Esophagus squamous epithelium (tissue), 5 donors: ENCODE data around the gene ZNF440. TPM values are rescaled to one million over a fixed set of nuclear protein-coding genes. Genes with fewer than 3 reads are reported as not detected.
"Not testable (repeated sequence)": the region's sequence is repeated elsewhere in the genome, so short reads cannot be mapped to it uniquely, and the experiment has no call there.

ENCODE experiments used
- DNase-seq: peaks from one replicate; lab custom pipeline; 2025; lab: John Stamatoyannopoulos, UW
- H3K27ac ChIP-seq, 4 donors: fragments of 200-600 bp; sonication (generic); one replicate each; pipeline ENCODE4 v1.5.1; 2016 to 2019; ENCODE audit warnings: mild to moderate bottlenecking in 1 of 4
- H3K27me3 ChIP-seq, 4 donors: fragments of 200-600 bp; sonication (generic); 1 replicate in 3 of 4; 2 replicates in 1 of 4; pipeline versions ENCODE4 v1.5.1 to v1.6.0; 2017 to 2021; ENCODE audit warnings: antibody characterized with exemption in 1 of 4
- H3K36me3 ChIP-seq, 3 donors: fragments of 200-600 bp; sonication (generic); one replicate each; pipeline ENCODE4 v1.5.1; 2016 to 2019
- H3K4me1 ChIP-seq, 3 donors: fragments of 200-600 bp; sonication (generic); one replicate each; pipeline ENCODE4 v1.5.1; 2017 to 2019
- H3K4me3 ChIP-seq, 4 donors: fragments of 200-600 bp; sonication (generic); 1 replicate in 3 of 4; 2 replicates in 1 of 4; pipeline ENCODE4 v1.5.1; 2016 to 2019; ENCODE audit warnings: mild to moderate bottlenecking in 2 of 4, moderate library complexity in 1 of 4
- H3K9me3 ChIP-seq, 3 donors: fragments of 200-600 bp; sonication (generic); one replicate each; pipeline ENCODE4 v1.5.1; 2016 to 2019
- CTCF ChIP-seq, 6 experiments: fragments of 450-650 bp in 4 of 6; fragments of 200-600 bp in 2 of 6; sonication (generic) in 2 of 6; IDR thresholded peaks; one replicate each; pipeline ENCODE4 v1.5.1; 2016 to 2019; ENCODE audit warnings: antibody characterized with exemption in 6 of 6, mild to moderate bottlenecking in 4 of 6, moderate library complexity in 4 of 6
- POLR2A ChIP-seq, 4 donors: fragments of 450-650 bp; IDR thresholded peaks; one replicate each; pipeline ENCODE4 v1.6.1; 2017; ENCODE audit warnings: antibody characterized with exemption in 4 of 4, mild to moderate bottlenecking in 4 of 4, moderate library complexity in 3 of 4
- WGBS, 2 donors: methylation state at CpG; one replicate each; pipeline ENCODE4 v1.1.5; 2018; 5-methylcytosine and 5-hydroxymethylcytosine counted together
- intact Hi-C: fragments of 100-400 bp; cut with DNase I; formaldehyde crosslinking; loops from one replicate; pipeline ENCODE4 v1.15.0; 2022
- total RNA-seq, 4 donors: library from RNA; depleted of rRNA; stranded (reverse); fragments of >200 nt; gene quantifications; one replicate each; pipeline ENCODE4 v1.1.0, GENCODE V29; 2016
- donor health status: DM: yes; HTN: yes; CAD: no.

The ZNF440 gene
- total RNA-seq, 4 donors from 2014 or later = 16.1 to 22.2 (median 19.2) TPM

GRCh38 chr19:11806354-11807098, 7.5 kb upstream of the ZNF440 start:
- Histone ChIP-seq H3K4me1 (no peaks in the 10 kb centered on the region), H3K27me3 (no peaks in the 10 kb centered on the region), H3K4me3 (no peak overlapping the region), H3K9me3 (peaks cover 5 to 35% (median 31%) of the 10 kb centered on the region in 3 donors), H3K27ac (no peak overlapping the region), H3K36me3 (peaks cover 0 to 24% (median 6%) of the 10 kb centered on the region in 3 donors)
- 89 to 92% methylated on average over 11 of the region's 11 CpGs for WGBS, 2 donors
- DNase-seq = no peak
- intact Hi-C loops = no loop called here
- TF ChIP-seq CTCF (IDR thresholded peaks at IDR 0.05) (no peak), POLR2A (IDR thresholded peaks at IDR 0.05) (no peak)

- intact Hi-C loops = no loop called here
Measured at GRCh38 chr19:11807099-11807380, 7.0 kb upstream of the ZNF440 start.

GRCh38 chr19:11813703-11814028, 407 bp upstream of the ZNF440 start:
- peak overlapping the region; percentile 91 to 95 (median 94) for H3K27ac ChIP-seq
- intact Hi-C loops = no loop called here
- H3K4me3 ChIP-seq = peak overlapping the region; percentile 66 to 84 (median 79)
- DNase-seq = no peak
- TF ChIP-seq POLR2A (IDR thresholded peaks at IDR 0.05) = no peak
- no peak for TF ChIP-seq CTCF (IDR thresholded peaks at IDR 0.05)
- peaks cover 0 to 22% (median 0%) of the 10 kb centered on the region in 3 donors for H3K36me3 ChIP-seq
- WGBS, 2 donors = no CpG with 5 or more reads among the region's 6 CpGs
- no peaks in the 10 kb centered on the region for H3K27me3 ChIP-seq
- H3K4me1 ChIP-seq = peaks cover 0 to 32% (median 13%) of the 10 kb centered on the region in 3 donors
- peaks cover 0 to 20% (median 0%) of the 10 kb centered on the region in 3 donors for H3K9me3 ChIP-seq

More at GRCh38 chr19:11807099-11807380, 7.0 kb upstream of the ZNF440 start:
- Histone ChIP-seq H3K27me3 (no peaks in the 10 kb centered on the region), H3K4me1 (no peaks in the 10 kb centered on the region), H3K9me3 (peaks cover 5 to 35% (median 31%) of the 10 kb centered on the region in 3 donors), H3K4me3 (no peak overlapping the region), H3K27ac (no peak overlapping the region), H3K36me3 (peaks cover 0 to 24% (median 6%) of the 10 kb centered on the region in 3 donors)
- WGBS, 2 donors = 85 to 100% methylated on average over 2 of the region's 2 CpGs
- DNase-seq = no peak
- no peak for TF ChIP-seq POLR2A (IDR thresholded peaks at IDR 0.05)
- no peak for TF ChIP-seq CTCF (IDR thresholded peaks at IDR 0.05)

GRCh38 chr19:11814700-11815035, 595 bp downstream of the ZNF440 start:
- no peak for DNase-seq
- intact Hi-C loops = no loop called here
- TF ChIP-seq CTCF (IDR thresholded peaks at IDR 0.05) (no peak), POLR2A (IDR thresholded peaks at IDR 0.05) (no peak)
- WGBS, 2 donors = 2 to 25% methylated on average over 4 to 9 of the region's 13 CpGs
- Histone ChIP-seq H3K27me3 (no peaks in the 10 kb centered on the region), H3K27ac (peak overlapping the region; percentile 91 to 95 (median 94)), H3K36me3 (peaks cover 0 to 32% (median 0%) of the 10 kb centered on the region in 3 donors), H3K4me3 (peak overlapping the region; percentile 66 to 84 (median 79)), H3K4me1 (peaks cover 0 to 32% (median 13%) of the 10 kb centered on the region in 3 donors), H3K9me3 (peaks cover 0 to 29% (median 0%) of the 10 kb centered on the region in 3 donors)

GRCh38 chr19:11821474-11822109, 7.5 kb downstream of the ZNF440 start:
- DNase-seq = no peak
- H3K27ac ChIP-seq = no peak overlapping the region
- peaks cover 0 to 88% (median 4%) of the 10 kb centered on the region in 3 donors for H3K36me3 ChIP-seq
- WGBS, 2 donors = 60 to 91% methylated on average over 4 to 5 of the region's 5 CpGs
- H3K9me3 ChIP-seq = peaks cover 0 to 71% (median 15%) of the 10 kb centered on the region in 3 donors
- no peak for TF ChIP-seq POLR2A (IDR thresholded peaks at IDR 0.05)
- TF ChIP-seq CTCF (IDR thresholded peaks at IDR 0.05) = no peak
- intact Hi-C loops = no loop called here
- no peaks in the 10 kb centered on the region for H3K27me3 ChIP-seq
- no peak overlapping the region for H3K4me3 ChIP-seq
- H3K4me1 ChIP-seq = peaks cover 0 to 4% (median 0%) of the 10 kb centered on the region in 3 donors

- H3K27me3 ChIP-seq, H3K27ac ChIP-seq, intact Hi-C loops, H3K4me3 ChIP-seq, DNase-seq, H3K4me1 ChIP-seq: not testable (repeated sequence)
- H3K9me3 ChIP-seq = peaks cover 5 to 94% (median 67%) of the 10 kb centered on the region in 3 donors
- WGBS, 2 donors = 81 to 92% methylated on average over 6 to 7 of the region's 7 CpGs
- H3K36me3 ChIP-seq = peaks cover 24 to 99% (median 30%) of the 10 kb centered on the region in 3 donors
Measured at GRCh38 chr19:11828957-11829876, 15.1 kb downstream of the ZNF440 start.
